Psoas muscle (tissue), 8 donors: ENCODE data around the gene FKBP15. TPM values are rescaled to one million over a fixed set of nuclear protein-coding genes. Genes with fewer than 3 reads are reported as not detected.

Experiments
- ATAC-seq, 4 donors: fragments of 200-7000 bp; cut with Tn5 transposase; one replicate each; pipeline ENCODE4 v1.9.1; 2020; ENCODE audit warnings: moderate library complexity in 3 of 4, mild to moderate bottlenecking in 2 of 4
- DNase-seq, 2 donors: peaks; one replicate each; pipeline ENCODE4 v3.0.0-alpha.2; 2020
- H3K27ac ChIP-seq: fragments of 200-600 bp; one replicate; pipeline ENCODE4 v1.8.0; 2022
- H3K27me3 ChIP-seq, 3 donors: fragments of 200-600 bp in 1 of 3; one replicate each; pipeline versions ENCODE4 v1.6.1 to v1.8.0; 2013 to 2022; ENCODE audit warnings: low read length in 2 of 3, mild to moderate bottlenecking in 2 of 3, moderate library complexity in 1 of 3; ENCODE audit not compliant: insufficient read depth in 3 of 3
- H3K36me3 ChIP-seq, 2 donors: fragments of 200-600 bp in 1 of 2; one replicate each; pipeline versions ENCODE4 v1.6.1 to v1.8.0; 2013 to 2022; ENCODE audit warnings: low read depth in 1 of 2, mild to moderate bottlenecking in 1 of 2, moderate library complexity in 1 of 2; ENCODE audit not compliant: insufficient read depth in 1 of 2
- H3K4me1 ChIP-seq: fragments of 200-600 bp; one replicate; pipeline ENCODE4 v1.8.0; 2022
- H3K4me3 ChIP-seq: fragments of 200-600 bp; one replicate; pipeline ENCODE4 v1.8.0; 2022; ENCODE audit warnings: mild to moderate bottlenecking
- H3K9me3 ChIP-seq: fragments of 200-600 bp; one replicate; pipeline ENCODE4 v1.8.0; 2022
- CTCF ChIP-seq: fragments of 200-600 bp; IDR thresholded peaks from one replicate; pipeline ENCODE4 v1.8.0; 2022; ENCODE audit warnings: antibody characterized with exemption
- WGBS, 3 donors: extraction: QIAGEN DNeasy Blood & Tissue Kit; methylation state at CpG; one replicate each; pipeline versions ENCODE4 v1.1.6 to v1.1.7; 2013; 5-methylcytosine and 5-hydroxymethylcytosine counted together
- intact Hi-C, 2 donors: fragments of 100-400 bp; cut with DNase I; formaldehyde crosslinking; loops; one replicate each; pipeline versions ENCODE4 v1.11.0 to v1.14.2; 2022
- polyA plus RNA-seq, 3 donors: library from polyadenylated mRNA; stranded (reverse); fragments of 200-250 nt; gene quantifications; one replicate each; pipeline ENCODE4 v1.2.3, GENCODE V29; 2013
- total RNA-seq, 4 donors: library from RNA; stranded (reverse); fragmentation: NEBNext Ultra II Directional in 2 of 4; extraction: Animal tissue kit (Norgen Biotek cat#: 25700) in 2 of 4; gene quantifications; one replicate each; pipeline versions ENCODE4 v1.2.1 to v1.2.4, GENCODE V29; 2021 to 2023
- donor health status: healthy with polysubstance abuse.
- donor health status: DM: no; HTN: no; CAD: no; lungs with moderate emphysema.
- donor health status: Bipolar disorder and iron deficiency.
- donor health status: healthy.
- donor health status: DM: yes; HTN: yes; CAD: no.
- donor health status: DM: no; HTN: no; CAD: no.
- donor health status: DM: no; HTN: no; CAD: no.
- donor health status: DM: yes; HTN: yes; CAD: no.

The FKBP15 gene
- total and polyA plus RNA-seq, 7 donors, result 10.5 to 18.4 (median 15.8) TPM

- Histone ChIP-seq H3K36me3 (peaks cover 19 to 97% of the 10 kb centered on the region in 2 donors), H3K9me3 (no peaks in the 10 kb centered on the region), H3K4me1 (no peaks in the 10 kb centered on the region), H3K27me3 (no peaks in the 10 kb centered on the region), H3K4me3 (no peak overlapping the region), H3K27ac (no peak overlapping the region)
- TF ChIP-seq CTCF, result no peak
- no peak for ATAC-seq
- intact Hi-C loops, result loop anchor here in 1 of 2 donors (5.0 kb wide), 1 partner anchor 1756 kb away; no protein-coding TSS in a partner anchor
- no peak for DNase-seq
- WGBS, 3 donors, result 89 to 95% (median 94%) methylated on average over 1 of the region's 1 CpG
Observed at GRCh38 chr9:113178087-113178486, 43.0 kb downstream of the FKBP15 start.

GRCh38 chr9:113177251-113177650 lies 43.8 kb downstream of the FKBP15 start:
- 90 to 95% (median 94%) methylated on average over 2 of the region's 2 CpGs for WGBS, 3 donors
- intact Hi-C loops, result loop anchor here in 1 of 2 donors (5.0 kb wide), 1 partner anchor 1755 kb away; no protein-coding TSS in a partner anchor
- no peak overlapping the region for H3K27ac ChIP-seq

GRCh38 chr9:113176803-113177202 lies 44.3 kb downstream of the FKBP15 start:
- peaks cover 18 to 97% of the 10 kb centered on the region in 2 donors for H3K36me3 ChIP-seq
- no peak for DNase-seq
- H3K4me1 ChIP-seq, result no peaks in the 10 kb centered on the region
- H3K27ac ChIP-seq, result no peak overlapping the region
- no peaks in the 10 kb centered on the region for H3K27me3 ChIP-seq
- H3K9me3 ChIP-seq, result no peaks in the 10 kb centered on the region
- H3K4me3 ChIP-seq, result no peak overlapping the region
- 95 to 99% (median 98%) methylated on average over 6 of the region's 6 CpGs for WGBS, 3 donors
- ATAC-seq, result no peak
- no peak for TF ChIP-seq CTCF
- intact Hi-C loops, result loop anchor here in 1 of 2 donors (5.0 kb wide), 1 partner anchor 1755 kb away; no protein-coding TSS in a partner anchor

More at GRCh38 chr9:113177251-113177650, 43.8 kb downstream of the FKBP15 start:
- no peaks in the 10 kb centered on the region for H3K27me3 ChIP-seq
- TF ChIP-seq CTCF, result no peak
- peaks cover 18 to 97% of the 10 kb centered on the region in 2 donors for H3K36me3 ChIP-seq
- H3K4me3 ChIP-seq, result no peak overlapping the region
- no peaks in the 10 kb centered on the region for H3K9me3 ChIP-seq
- DNase-seq (no peak), ATAC-seq (no peak)
- H3K4me1 ChIP-seq, result no peaks in the 10 kb centered on the region

- no peaks in the 10 kb centered on the region for H3K9me3 ChIP-seq
- H3K36me3 ChIP-seq, result peaks cover 18 to 97% of the 10 kb centered on the region in 2 donors
- no peaks in the 10 kb centered on the region for H3K27me3 ChIP-seq
- no peak for DNase-seq
- no peak overlapping the region for H3K4me3 ChIP-seq
- ATAC-seq, result no peak
- 94 to 97% (median 95%) methylated on average over 3 of the region's 3 CpGs for WGBS, 3 donors
- intact Hi-C loops, result no loop called here
- no peaks in the 10 kb centered on the region for H3K4me1 ChIP-seq
- H3K27ac ChIP-seq, result no peak overlapping the region
- no peak for TF ChIP-seq CTCF
Observed at GRCh38 chr9:113173341-113173740, 47.7 kb downstream of the FKBP15 start.

GRCh38 chr9:113168809-113169208 lies 52.3 kb downstream of the FKBP15 start:
- H3K36me3 ChIP-seq, result peaks cover 29 to 96% of the 10 kb centered on the region in 2 donors
- no peak overlapping the region for H3K27ac ChIP-seq
- ATAC-seq (no peak), DNase-seq (no peak)
- no peak for TF ChIP-seq CTCF
- no peaks in the 10 kb centered on the region for H3K27me3 ChIP-seq
- H3K4me3 ChIP-seq, result no peak overlapping the region
- WGBS, 3 donors, result 90 to 100% (median 96%) methylated on average over 5 of the region's 5 CpGs
- H3K9me3 ChIP-seq, result no peaks in the 10 kb centered on the region
- intact Hi-C loops, result loop anchor here in 1 of 2 donors (10.0 kb wide), 1 partner anchor 106 kb away; the partner anchor contains the start of genes CDC26 and PRPF4
- peaks cover 13% of the 10 kb centered on the region for H3K4me1 ChIP-seq
